ENCODE data around the gene MIER1. TPM values are rescaled to one million over a fixed set of nuclear protein-coding genes. Genes with fewer than 3 reads are reported as not detected.

Gene MIER1
- total RNA-seq, 4 donors from 2014 or later, result 17.6 to 34.0 (median 24.4) TPM

DNA sequence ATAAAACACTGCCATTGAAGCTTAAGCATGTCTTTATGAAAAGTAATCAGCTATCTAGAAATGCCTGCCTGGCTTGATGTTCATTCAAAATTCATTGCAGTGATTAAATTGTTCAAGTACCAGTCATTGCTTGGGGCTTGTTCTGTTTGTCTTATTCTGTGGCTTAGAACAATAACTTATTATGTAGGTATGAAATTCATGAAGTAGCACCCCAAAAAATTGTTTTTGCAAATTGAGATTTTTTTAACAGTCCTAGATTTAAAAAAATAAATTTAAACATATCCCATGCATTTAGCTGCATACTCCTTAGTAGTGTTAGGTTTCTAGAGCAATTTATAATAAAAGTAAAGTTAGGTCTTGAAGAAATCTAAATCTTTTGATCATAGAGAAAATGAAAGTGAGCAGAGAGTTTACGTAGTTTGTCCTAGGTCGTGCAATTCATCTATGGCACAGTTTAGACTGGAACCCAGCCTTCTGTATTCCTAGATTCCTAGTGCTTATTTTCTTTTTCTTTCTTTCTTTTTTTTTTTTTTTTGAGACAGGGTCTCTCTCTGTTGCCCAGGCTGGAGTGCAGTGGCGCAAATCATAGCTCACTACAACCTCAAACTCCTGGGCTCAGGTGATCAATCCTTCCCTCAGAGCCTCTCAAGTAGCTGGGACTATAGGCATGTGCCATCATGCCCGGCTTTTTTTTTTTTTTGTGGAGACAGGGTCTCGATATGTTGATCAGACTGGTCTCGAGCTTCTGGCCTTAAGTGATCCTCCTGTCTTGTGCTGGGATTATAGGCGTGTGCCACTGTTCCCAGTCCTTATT lies 9.3 kb downstream of the MIER1 start:
- WGBS, 2 donors, result 27 to 31% methylated on average over 7 of the region's 7 CpGs
- H3K4me1 ChIP-seq, result peaks cover 0 to 75% (median 23%) of the 10 kb centered on the region in 3 donors
- H3K36me3 ChIP-seq, result no peaks in the 10 kb centered on the region
- intact Hi-C loops (cut with DNase I), result no loop called here
- H3K9me3 ChIP-seq, result no peaks in the 10 kb centered on the region
- TF ChIP-seq, protein P1, sequence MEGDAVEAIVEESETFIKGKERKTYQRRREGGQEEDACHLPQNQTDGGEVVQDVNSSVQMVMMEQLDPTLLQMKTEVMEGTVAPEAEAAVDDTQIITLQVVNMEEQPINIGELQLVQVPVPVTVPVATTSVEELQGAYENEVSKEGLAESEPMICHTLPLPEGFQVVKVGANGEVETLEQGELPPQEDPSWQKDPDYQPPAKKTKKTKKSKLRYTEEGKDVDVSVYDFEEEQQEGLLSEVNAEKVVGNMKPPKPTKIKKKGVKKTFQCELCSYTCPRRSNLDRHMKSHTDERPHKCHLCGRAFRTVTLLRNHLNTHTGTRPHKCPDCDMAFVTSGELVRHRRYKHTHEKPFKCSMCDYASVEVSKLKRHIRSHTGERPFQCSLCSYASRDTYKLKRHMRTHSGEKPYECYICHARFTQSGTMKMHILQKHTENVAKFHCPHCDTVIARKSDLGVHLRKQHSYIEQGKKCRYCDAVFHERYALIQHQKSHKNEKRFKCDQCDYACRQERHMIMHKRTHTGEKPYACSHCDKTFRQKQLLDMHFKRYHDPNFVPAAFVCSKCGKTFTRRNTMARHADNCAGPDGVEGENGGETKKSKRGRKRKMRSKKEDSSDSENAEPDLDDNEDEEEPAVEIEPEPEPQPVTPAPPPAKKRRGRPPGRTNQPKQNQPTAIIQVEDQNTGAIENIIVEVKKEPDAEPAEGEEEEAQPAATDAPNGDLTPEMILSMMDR (IDR thresholded peaks at IDR 0.05), result no peak
- no peak for TF ChIP-seq POLR2A (IDR thresholded peaks at IDR 0.05)
- H3K4me3 ChIP-seq, result peak overlapping the region; percentile 8 to 49 (median 33)
- DNase-seq, result no peak
- peak overlapping the region in 3 of 4 donors; percentile 48 to 99 (median 56) for H3K27ac ChIP-seq
- H3K27me3 ChIP-seq, result no peaks in the 10 kb centered on the region

DNA sequence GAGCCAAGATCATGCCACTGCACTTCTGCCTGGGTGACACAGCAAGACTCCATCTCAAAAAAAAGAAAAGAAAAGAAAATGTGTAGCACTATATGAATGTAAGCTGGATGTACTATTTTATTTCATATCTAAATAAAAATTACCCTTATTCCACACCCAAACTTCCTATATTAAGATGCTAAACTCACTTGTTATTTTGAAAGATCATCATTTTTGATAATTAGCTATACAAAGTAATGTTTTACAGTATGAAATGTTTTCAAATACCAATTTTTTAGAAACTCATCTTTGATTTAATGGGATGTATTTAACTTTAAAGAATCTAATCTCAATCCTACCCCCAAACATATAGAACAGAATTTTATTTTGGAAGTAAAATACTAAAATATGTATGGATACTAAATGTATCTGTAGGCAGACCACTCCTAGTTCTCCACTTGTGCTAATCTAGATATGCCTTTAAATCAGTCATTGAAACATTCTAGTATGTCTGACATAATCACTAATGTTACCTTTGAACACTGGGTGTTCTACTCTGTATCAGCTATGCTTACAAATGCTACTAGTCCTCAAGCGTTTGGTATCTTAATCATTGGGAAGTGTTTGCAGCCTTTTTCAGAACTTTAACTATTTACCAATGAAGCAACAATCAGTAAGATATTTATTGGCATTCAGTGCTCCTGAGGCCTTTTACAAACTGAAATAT lies 12.9 kb downstream of the MIER1 start:
- no peaks in the 10 kb centered on the region for H3K9me3 ChIP-seq
- intact Hi-C loops (cut with DNase I), result no loop called here
- WGBS, 2 donors, result 38 to 50% methylated on average over 1 of the region's 1 CpG
- H3K4me1 ChIP-seq, result peaks cover 0 to 81% (median 15%) of the 10 kb centered on the region in 3 donors
- TF ChIP-seq, protein P1 (IDR thresholded peaks at IDR 0.05), result no peak
- no peak for TF ChIP-seq POLR2A (IDR thresholded peaks at IDR 0.05)
- DNase-seq, result no peak
- H3K36me3 ChIP-seq, result no peaks in the 10 kb centered on the region
- H3K4me3 ChIP-seq, result no peak overlapping the region
- no peak overlapping the region for H3K27ac ChIP-seq
- H3K27me3 ChIP-seq, result no peaks in the 10 kb centered on the region

DNA sequence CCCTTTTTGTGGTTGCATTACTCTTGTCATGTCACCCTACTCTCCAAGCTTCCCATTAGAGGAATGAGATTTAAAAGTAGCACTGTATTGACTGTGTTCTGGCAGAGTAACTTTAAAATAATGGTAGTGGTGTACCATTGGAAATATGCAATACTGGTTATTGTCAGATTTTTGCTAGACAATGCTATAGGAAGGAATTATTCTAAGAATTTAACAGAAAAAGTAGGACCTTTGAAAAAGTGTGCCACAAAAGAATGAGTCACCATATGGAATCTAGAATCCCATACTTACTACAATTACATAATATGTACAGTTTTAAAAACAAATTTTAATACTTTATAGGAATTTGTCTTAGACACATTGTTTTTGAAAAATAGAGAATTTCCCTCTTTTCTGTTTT lies 13.8 kb downstream of the MIER1 start:
- Histone ChIP-seq H3K9me3 (no peaks in the 10 kb centered on the region), H3K4me1 (peaks cover 0 to 81% (median 16%) of the 10 kb centered on the region in 3 donors), H3K27ac (no peak overlapping the region), H3K27me3 (no peaks in the 10 kb centered on the region), H3K36me3 (no peaks in the 10 kb centered on the region), H3K4me3 (no peak overlapping the region)
- no peak for TF ChIP-seq POLR2A (IDR thresholded peaks at IDR 0.05)
- TF ChIP-seq, protein P1 (IDR thresholded peaks at IDR 0.05), result no peak
- intact Hi-C loops (cut with DNase I), result no loop called here
- no peak for DNase-seq

DNA sequence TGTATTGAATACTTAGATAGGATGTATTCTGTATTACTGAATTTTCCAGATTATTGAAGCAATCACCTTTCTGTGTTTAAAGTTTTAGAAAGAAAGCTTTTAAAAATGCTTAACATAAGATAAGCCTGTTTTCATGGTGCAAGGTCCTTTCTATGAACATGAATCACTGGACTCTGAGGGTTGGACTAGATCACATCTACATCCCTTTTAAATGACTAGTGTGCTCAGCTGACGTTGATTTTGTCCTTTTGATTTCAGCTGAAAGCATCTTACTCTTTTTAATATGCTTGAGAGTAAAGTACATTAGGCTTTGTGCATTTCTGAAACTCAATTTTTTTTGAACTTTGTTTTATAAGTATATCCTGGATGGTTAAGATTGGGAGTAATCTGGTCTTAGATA lies 16.2 kb downstream of the MIER1 start:
- 62 to 78% methylated on average over 1 of the region's 1 CpG for WGBS, 2 donors
- DNase-seq, result no peak
- no peak overlapping the region for H3K27ac ChIP-seq
- intact Hi-C loops (cut with DNase I), result no loop called here
- peaks cover 0 to 8% (median 0%) of the 10 kb centered on the region in 3 donors for H3K36me3 ChIP-seq
- no peak overlapping the region for H3K4me3 ChIP-seq
- H3K9me3 ChIP-seq, result no peaks in the 10 kb centered on the region
- TF ChIP-seq, protein P1 (IDR thresholded peaks at IDR 0.05), result no peak
- TF ChIP-seq POLR2A (IDR thresholded peaks at IDR 0.05), result no peak
- peaks cover 0 to 76% (median 25%) of the 10 kb centered on the region in 3 donors for H3K4me1 ChIP-seq
- H3K27me3 ChIP-seq, result no peaks in the 10 kb centered on the region

DNA sequence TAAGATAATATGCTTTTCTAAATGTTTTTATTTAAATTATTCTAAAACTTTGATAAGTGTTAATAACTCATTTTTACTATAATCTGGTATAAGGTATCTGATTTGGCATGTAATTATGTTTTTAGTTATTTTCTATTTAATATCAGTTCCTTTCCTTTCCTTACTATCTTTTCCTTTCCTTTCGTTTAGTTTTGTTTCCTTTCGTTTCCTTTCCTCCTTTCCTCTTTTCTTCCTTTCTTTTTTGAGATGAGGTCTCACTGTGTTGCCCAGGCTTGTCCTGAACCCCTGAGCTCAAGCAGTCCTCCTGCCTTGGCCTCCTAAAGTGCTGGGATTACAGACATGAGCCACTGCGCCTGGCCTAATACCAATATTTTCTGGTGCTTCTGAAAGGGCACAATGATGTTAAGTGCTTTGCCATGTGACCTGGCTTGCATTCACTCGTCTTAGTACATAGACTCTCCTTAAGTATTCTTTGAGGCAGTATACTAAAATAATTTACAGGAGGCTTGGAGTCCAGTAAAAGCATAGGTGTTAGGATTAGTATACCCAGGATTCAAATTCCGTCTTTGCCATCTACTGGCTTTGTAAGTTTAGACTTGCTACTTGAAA lies 18.7 kb downstream of the MIER1 start:
- no peaks in the 10 kb centered on the region for H3K27me3 ChIP-seq
- H3K36me3 ChIP-seq, result peaks cover 0 to 33% (median 4%) of the 10 kb centered on the region in 3 donors
- TF ChIP-seq, protein P1 (IDR thresholded peaks at IDR 0.05), result no peak
- TF ChIP-seq POLR2A (IDR thresholded peaks at IDR 0.05), result no peak
- DNase-seq, result no peak
- peaks cover 0 to 61% (median 23%) of the 10 kb centered on the region in 3 donors for H3K4me1 ChIP-seq
- intact Hi-C loops (cut with DNase I), result no loop called here
- 55 to 70% methylated on average over 5 of the region's 5 CpGs for WGBS, 2 donors
- H3K4me3 ChIP-seq, result no peak overlapping the region
- H3K9me3 ChIP-seq, result no peaks in the 10 kb centered on the region
- H3K27ac ChIP-seq, result peak overlapping the region in 2 of 4 donors; percentile 45 to 62

Measured in esophagus squamous epithelium (tissue), 5 donors.